ENCODE results near the gene EPGN.

- TF ChIP-seq POLR2A (IDR thresholded peaks at IDR 0.05): no peak
- TF ChIP-seq CTCF (IDR thresholded peaks at IDR 0.05 in 8 of 11, conservative IDR thresholded peaks at IDR 0.05 in 3 of 11): no peak
- TF ChIP-seq POLR2AphosphoS5 (IDR thresholded peaks at IDR 0.05): no peak
These were observed 21.0 kb downstream of the EPGN start for GRCh38 chr4:74329307-74329706.
